ENCODE results near the gene GLRA3.

GLRA3 gene

DNA sequence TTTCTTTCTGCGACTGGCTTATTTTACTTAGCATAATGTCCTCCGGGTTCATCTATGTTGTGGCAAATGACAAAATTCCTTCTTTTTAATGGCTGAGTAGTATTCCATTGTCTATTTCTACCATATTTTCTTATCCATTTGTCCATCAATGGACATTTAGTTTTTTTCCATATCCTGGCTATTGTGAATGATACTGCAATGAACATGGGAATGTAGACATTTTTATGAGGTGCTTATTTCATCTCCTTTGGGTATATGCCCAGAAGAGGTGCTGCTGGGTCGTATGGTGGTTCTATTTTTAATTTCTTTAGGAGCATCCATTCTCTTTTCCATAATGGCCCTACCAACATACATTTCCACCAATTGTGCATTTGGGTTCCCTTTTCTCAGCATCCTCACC, 230.2 kb downstream of the GLRA3 start:
- Histone ChIP-seq H3K27ac (ENCODE audit: low read depth, low read length) (no peak overlapping the region), H3K36me3 (ENCODE audit: control insufficient read depth, insufficient read depth, low read length) (no peaks in the 10 kb centered on the region), H3K4me3 (ENCODE audit: low read length) (no peak overlapping the region), H3K4me1 (ENCODE audit: control insufficient read depth, insufficient read depth, low read length) (no peaks in the 10 kb centered on the region), H3K9ac (ENCODE audit: low read length) (no peak overlapping the region), H3K27me3 (ENCODE audit: control insufficient read depth, insufficient read depth, low read length) (no peaks in the 10 kb centered on the region)

DNA sequence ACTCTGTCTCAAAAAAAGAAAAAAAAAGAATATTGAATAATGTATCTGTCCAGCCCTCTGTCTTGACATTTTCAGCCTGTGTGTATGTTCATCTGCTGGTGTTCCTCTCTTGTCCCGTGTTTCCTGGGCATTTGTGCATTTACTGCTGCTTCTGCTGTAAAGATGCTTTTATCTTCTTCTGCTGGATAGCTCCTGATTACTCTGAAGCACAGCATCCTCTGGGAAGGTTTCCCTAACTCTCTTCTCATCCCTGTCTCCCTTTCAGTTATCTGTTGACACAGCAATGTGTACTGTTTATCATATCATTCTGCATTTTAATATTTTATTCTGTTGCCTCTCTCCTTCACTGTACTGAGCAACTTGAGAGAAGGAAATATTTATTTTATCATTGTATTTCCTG, 232.5 kb downstream of the GLRA3 start:
- Histone ChIP-seq H3K4me1 (ENCODE audit: control insufficient read depth, insufficient read depth, low read length) (no peaks in the 10 kb centered on the region), H3K9ac (ENCODE audit: low read length) (no peak overlapping the region), H3K27ac (ENCODE audit: low read depth, low read length) (no peak overlapping the region), H3K4me3 (ENCODE audit: low read length) (no peak overlapping the region), H3K27me3 (ENCODE audit: control insufficient read depth, insufficient read depth, low read length) (no peaks in the 10 kb centered on the region), H3K36me3 (ENCODE audit: control insufficient read depth, insufficient read depth, low read length) (no peaks in the 10 kb centered on the region)

DNA sequence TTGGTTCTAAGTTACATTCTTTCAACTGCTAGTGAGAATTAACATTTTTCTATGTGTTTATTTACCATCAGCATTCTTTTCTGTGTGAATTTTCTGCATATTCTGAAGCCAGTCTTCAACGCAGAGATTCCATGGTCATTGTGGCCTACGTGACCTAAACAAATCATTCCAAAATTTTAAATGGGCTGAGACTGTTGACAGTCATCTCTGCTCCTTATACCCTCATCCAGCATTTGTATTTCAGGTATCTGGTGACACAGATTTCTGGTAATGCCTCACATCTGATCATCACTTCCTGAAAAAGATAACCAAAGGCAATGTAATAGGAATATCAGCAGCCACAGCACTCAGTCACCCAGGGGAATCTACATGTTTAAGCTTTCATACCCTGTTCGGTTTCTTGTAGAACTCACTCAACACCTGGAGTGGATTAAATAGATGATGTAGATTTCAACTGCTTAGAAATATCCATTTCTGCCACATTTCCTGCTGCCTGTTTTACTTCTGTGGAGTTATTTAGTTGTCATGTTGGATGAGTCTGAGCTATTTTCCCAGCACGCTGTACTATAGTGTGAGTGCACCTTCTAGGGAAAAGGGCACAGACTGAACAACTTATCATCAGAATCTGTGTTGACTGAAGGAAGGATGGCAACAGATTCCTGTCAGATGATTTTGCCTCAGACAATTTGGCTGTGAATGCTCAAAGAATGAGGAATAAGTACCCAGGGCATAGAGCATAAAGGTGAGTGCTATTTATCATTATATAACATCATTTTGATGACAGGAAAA, 233.7 kb downstream of the GLRA3 start:
- no peaks in the 10 kb centered on the region for H3K27me3 ChIP-seq (ENCODE audit: control insufficient read depth, insufficient read depth, low read length)
- no peaks in the 10 kb centered on the region for H3K4me1 ChIP-seq (ENCODE audit: control insufficient read depth, insufficient read depth, low read length)

DNA sequence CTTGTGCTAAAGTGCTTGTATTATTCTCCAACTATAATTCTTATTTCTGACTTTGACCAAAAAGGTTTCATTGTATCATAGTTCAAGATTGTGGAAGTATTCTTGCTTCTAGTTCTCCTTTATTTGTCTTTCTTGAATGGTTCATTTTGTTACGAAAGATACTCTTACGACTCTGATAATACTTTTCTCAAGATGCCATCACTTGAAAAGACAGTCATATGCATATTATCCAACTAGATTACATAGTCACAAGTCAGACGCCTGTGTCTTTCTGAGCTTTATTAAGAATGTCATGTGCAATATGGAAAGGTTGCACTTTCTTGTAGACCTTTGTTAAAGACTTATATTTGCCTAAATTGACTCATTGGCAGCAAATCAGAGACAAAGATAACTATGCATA, 235.3 kb downstream of the GLRA3 start:
- no peak overlapping the region for H3K9ac ChIP-seq (ENCODE audit: low read length)
- H3K36me3 ChIP-seq (ENCODE audit: control insufficient read depth, insufficient read depth, low read length), result no peaks in the 10 kb centered on the region
- no peaks in the 10 kb centered on the region for H3K4me1 ChIP-seq (ENCODE audit: control insufficient read depth, insufficient read depth, low read length)
- H3K4me3 ChIP-seq (ENCODE audit: low read length), result no peak overlapping the region
- H3K27ac ChIP-seq (ENCODE audit: low read depth, low read length), result no peak overlapping the region
- no peaks in the 10 kb centered on the region for H3K27me3 ChIP-seq (ENCODE audit: control insufficient read depth, insufficient read depth, low read length)

More for the DNA sequence above, 233.7 kb downstream of the GLRA3 start:
- Histone ChIP-seq H3K9ac (ENCODE audit: low read length) (no peak overlapping the region), H3K4me3 (ENCODE audit: low read length) (no peak overlapping the region), H3K36me3 (ENCODE audit: control insufficient read depth, insufficient read depth, low read length) (no peaks in the 10 kb centered on the region), H3K27ac (ENCODE audit: low read depth, low read length) (no peak overlapping the region)

DNA sequence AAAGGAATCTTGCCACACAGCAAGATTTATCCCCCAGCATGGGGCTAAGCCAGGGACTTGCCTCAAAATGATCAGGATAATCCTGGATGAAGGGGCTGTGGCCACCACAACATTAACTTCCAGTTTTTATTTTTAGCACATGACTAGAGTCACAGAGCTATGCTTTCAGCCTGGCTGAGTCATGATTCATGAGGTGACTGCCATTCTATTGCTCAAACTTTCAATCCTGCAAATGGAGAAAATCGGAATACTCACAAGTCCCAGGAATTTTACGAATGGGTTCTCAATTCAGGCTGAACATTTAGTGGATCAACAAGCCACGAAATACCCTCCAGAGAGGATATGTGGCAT, 236.1 kb downstream of the GLRA3 start:
- Histone ChIP-seq H3K4me1 (ENCODE audit: control insufficient read depth, insufficient read depth, low read length) (no peaks in the 10 kb centered on the region), H3K27me3 (ENCODE audit: control insufficient read depth, insufficient read depth, low read length) (no peaks in the 10 kb centered on the region), H3K4me3 (ENCODE audit: low read length) (no peak overlapping the region), H3K36me3 (ENCODE audit: control insufficient read depth, insufficient read depth, low read length) (no peaks in the 10 kb centered on the region), H3K27ac (ENCODE audit: low read depth, low read length) (no peak overlapping the region), H3K9ac (ENCODE audit: low read length) (no peak overlapping the region)

DNA sequence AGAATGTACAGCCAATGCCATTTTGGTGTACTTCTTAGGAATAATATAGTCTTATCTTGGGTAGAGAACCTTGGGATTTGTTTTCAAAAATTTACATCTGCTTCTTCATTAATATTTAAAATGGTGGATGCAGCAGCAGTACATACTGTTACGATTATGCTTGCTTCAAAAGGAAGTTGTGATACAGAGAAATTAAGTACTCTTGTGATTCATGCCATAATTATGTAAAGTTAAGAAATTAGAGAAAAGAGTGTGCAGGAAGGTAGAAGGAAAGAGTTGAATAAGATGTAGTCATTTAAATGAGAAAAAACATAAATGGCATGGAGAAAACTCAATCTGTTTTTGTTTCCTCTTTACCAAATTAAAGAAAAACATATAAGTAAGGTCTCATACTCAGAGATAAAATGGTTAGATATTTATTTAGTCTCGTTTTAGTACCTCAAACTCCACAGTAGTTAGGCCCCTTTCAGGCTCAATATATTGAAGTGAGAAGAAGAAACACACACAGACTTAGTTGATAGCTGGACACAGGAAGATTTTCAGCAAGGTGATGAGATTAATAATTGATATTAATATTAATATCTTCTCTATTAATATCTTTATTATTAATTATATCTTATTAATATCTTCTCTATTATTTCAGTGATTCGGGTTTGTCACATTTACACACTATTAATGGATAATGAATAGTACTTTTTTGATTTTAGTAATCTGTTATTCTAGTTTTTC, 236.6 kb downstream of the GLRA3 start:
- Histone ChIP-seq H3K27me3 (ENCODE audit: control insufficient read depth, insufficient read depth, low read length) (no peaks in the 10 kb centered on the region), H3K36me3 (ENCODE audit: control insufficient read depth, insufficient read depth, low read length) (no peaks in the 10 kb centered on the region), H3K27ac (ENCODE audit: low read depth, low read length) (no peak overlapping the region), H3K4me3 (ENCODE audit: low read length) (no peak overlapping the region), H3K9ac (ENCODE audit: low read length) (no peak overlapping the region), H3K4me1 (ENCODE audit: control insufficient read depth, insufficient read depth, low read length) (no peaks in the 10 kb centered on the region)

GRCh38 chr4:174591243-174592021, 237.6 kb downstream of the GLRA3 start:
- no peak overlapping the region for H3K27ac ChIP-seq (ENCODE audit: low read depth, low read length)

DNA sequence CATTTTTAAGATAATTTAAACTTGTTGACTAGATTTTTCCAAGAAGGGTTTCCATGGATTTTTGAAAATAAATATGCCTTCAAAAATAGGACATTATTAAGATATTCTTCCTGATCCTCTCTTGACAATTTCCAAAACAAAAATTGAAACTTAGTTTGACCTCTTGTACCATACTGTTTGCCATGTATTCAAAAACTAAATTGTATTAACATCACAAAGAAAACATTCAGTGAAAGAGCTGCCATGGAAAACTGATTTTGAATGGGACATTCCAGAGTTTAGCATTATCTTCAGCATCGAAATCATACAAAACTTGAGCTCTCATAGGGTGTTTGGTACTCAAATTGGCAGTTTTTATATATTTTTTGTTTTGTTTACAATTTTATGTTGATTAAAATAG, 238.7 kb downstream of the GLRA3 start:
- Histone ChIP-seq H3K27ac (ENCODE audit: low read depth, low read length) (no peak overlapping the region), H3K4me1 (ENCODE audit: control insufficient read depth, insufficient read depth, low read length) (no peaks in the 10 kb centered on the region), H3K4me3 (ENCODE audit: low read length) (no peak overlapping the region), H3K27me3 (ENCODE audit: control insufficient read depth, insufficient read depth, low read length) (no peaks in the 10 kb centered on the region), H3K36me3 (ENCODE audit: control insufficient read depth, insufficient read depth, low read length) (no peaks in the 10 kb centered on the region), H3K9ac (ENCODE audit: low read length) (no peak overlapping the region)

More at GRCh38 chr4:174591243-174592021, 237.6 kb downstream of the GLRA3 start:
- H3K4me3 ChIP-seq (ENCODE audit: low read length), result no peak overlapping the region
- no peaks in the 10 kb centered on the region for H3K27me3 ChIP-seq (ENCODE audit: control insufficient read depth, insufficient read depth, low read length)
- H3K4me1 ChIP-seq (ENCODE audit: control insufficient read depth, insufficient read depth, low read length), result no peaks in the 10 kb centered on the region
- H3K9ac ChIP-seq (ENCODE audit: low read length), result no peak overlapping the region
- no peaks in the 10 kb centered on the region for H3K36me3 ChIP-seq (ENCODE audit: control insufficient read depth, insufficient read depth, low read length)
